Mesothelial cell of epicardium (in vitro differentiated cells): ENCODE measurements around the gene HDAC10. TPM values are rescaled to one million over a fixed set of nuclear protein-coding genes. Genes with fewer than 3 reads are reported as not detected.

ENCODE experiments used
- DNase-seq, 2 experiments: peaks; one replicate each; pipeline ENCODE4 v3.0.0; 2021; ENCODE audit warnings: low spot score in 2 of 2; ENCODE audit not compliant: unreplicated experiment in 2 of 2
- H3K27ac Mint-ChIP-seq: 2 replicates; pipeline ENCODE4 v1.8.0; 2021; ENCODE audit warnings: mixed read lengths
- H3K27me3 Mint-ChIP-seq: 2 replicates; pipeline ENCODE4 v1.8.0; 2021; ENCODE audit warnings: low read depth, mixed read lengths
- H3K36me3 Mint-ChIP-seq: 2 replicates; pipeline ENCODE4 v1.8.0; 2021; ENCODE audit warnings: mixed read lengths
- H3K4me1 Mint-ChIP-seq: 2 replicates; pipeline ENCODE4 v1.8.0; 2021; ENCODE audit warnings: mixed read lengths
- H3K4me3 Mint-ChIP-seq: 2 replicates; pipeline ENCODE4 v1.8.0; 2021; ENCODE audit warnings: mild to moderate bottlenecking, moderate library complexity, mixed read lengths
- H3K9me3 Mint-ChIP-seq: 2 replicates; pipeline ENCODE4 v1.8.0; 2021; ENCODE audit warnings: mixed read lengths
- total RNA-seq: library from RNA; stranded (reverse); gene quantifications from 3 replicates; pipeline ENCODE4 v1.2.1, GENCODE V29; 2021
- TF ChIP-seq, protein P1 (sequence below): fragments of 200-600 bp; sonication (generic); IDR thresholded peaks from one replicate; pipeline ENCODE4 v1.5.0; 2021; ENCODE audit warnings: antibody characterized with exemption; ENCODE audit not compliant: unreplicated experiment

The HDAC10 gene
- total RNA-seq, 1 donor from 2014 or later = 79.5 TPM

DNA sequence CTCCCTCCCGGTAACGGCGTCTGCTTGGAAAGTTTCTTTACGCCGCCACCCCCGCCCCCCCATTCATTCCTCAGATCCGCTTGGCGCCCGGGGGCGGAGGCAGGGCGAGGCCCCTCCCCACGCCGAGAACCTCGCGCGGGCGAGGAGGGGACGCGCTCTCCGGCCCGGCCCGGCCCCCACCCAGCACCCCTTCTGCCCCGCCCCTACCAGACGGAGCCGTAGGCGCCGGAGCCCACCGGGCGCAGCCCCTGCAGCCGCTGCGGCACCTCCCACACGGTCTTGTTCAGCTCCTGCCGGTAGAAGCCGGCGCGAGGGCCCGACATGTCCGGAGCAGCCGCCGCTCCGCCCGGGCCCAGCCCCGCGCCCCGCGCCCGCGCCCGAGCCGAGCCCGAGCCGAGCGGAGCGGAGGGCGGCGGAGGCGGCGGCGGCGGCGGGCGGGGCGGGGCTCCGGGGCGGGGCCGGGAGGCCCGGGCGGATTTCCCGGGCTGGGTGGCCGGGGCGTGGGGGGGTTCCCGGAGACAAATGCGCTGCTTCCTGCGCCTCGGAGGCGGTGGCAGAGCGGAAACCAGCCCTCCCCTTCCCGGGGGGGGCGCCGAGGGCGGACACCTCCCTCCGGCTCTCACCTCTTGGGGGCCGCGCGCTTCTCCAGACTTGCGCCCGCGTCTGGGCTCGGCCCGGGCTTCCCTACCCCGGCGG is 19.1 kb upstream of the HDAC10 start, which contains the start of gene MAPK11:
Gene MAPK11 (minus strand): TSS at position 411 of the 696 bp plus-strand sequence. CDS start 88 bp downstream, at position 323.
- no peak for DNase-seq
- peak within 1 kb of the TSS; percentile 64 for H3K4me3 Mint-ChIP-seq
- TF ChIP-seq, protein P1, sequence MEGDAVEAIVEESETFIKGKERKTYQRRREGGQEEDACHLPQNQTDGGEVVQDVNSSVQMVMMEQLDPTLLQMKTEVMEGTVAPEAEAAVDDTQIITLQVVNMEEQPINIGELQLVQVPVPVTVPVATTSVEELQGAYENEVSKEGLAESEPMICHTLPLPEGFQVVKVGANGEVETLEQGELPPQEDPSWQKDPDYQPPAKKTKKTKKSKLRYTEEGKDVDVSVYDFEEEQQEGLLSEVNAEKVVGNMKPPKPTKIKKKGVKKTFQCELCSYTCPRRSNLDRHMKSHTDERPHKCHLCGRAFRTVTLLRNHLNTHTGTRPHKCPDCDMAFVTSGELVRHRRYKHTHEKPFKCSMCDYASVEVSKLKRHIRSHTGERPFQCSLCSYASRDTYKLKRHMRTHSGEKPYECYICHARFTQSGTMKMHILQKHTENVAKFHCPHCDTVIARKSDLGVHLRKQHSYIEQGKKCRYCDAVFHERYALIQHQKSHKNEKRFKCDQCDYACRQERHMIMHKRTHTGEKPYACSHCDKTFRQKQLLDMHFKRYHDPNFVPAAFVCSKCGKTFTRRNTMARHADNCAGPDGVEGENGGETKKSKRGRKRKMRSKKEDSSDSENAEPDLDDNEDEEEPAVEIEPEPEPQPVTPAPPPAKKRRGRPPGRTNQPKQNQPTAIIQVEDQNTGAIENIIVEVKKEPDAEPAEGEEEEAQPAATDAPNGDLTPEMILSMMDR = no peak
- H3K27me3 Mint-ChIP-seq = peaks cover 25% of the 10 kb centered on the region
- H3K27ac Mint-ChIP-seq = no peak within 1 kb of the TSS
- peaks cover 24% of the 10 kb centered on the region for H3K4me1 Mint-ChIP-seq
- no peaks in the 10 kb centered on the region for H3K9me3 Mint-ChIP-seq
- peaks cover 10% of the 10 kb centered on the region for H3K36me3 Mint-ChIP-seq

- TF ChIP-seq, protein P1 = no peak
- H3K9me3 Mint-ChIP-seq = no peaks in the 10 kb centered on the region
- no peak for DNase-seq
- H3K4me1 Mint-ChIP-seq = peaks cover 21% of the 10 kb centered on the region
- no peak overlapping the region for H3K27ac Mint-ChIP-seq
- H3K36me3 Mint-ChIP-seq = peaks cover 7% of the 10 kb centered on the region
- peak overlapping the region; percentile 64 for H3K4me3 Mint-ChIP-seq
- peaks cover 25% of the 10 kb centered on the region for H3K27me3 Mint-ChIP-seq
Observed at GRCh38 chr22:50269573-50269969, 18.5 kb upstream of the HDAC10 start.

DNA sequence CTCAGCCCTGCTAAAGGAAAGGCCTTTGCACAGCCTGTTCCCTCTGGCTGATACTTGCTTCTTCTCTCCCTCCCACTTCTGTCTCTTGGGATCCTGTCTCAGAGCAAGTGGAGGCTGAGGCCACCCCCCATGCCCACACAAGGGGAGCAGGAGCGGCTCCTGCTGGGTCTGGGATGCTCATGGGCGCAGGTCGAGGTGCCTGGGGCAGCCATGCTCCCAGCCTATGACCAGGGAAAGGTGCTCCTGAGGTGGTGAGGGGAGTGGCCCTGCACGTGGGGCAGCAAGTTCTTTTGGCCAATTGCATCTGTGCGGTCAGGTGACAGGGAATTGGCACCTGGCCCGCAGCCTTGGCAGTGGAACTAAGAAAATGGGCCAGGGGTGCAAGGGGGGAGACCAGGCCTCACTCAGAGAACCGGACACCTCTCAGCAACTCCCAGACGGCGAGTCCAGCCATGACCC is 17.6 kb upstream of the HDAC10 start:
- Mint-ChIP-seq H3K27me3 (peaks cover 25% of the 10 kb centered on the region), H3K9me3 (no peaks in the 10 kb centered on the region)

GRCh38 chr22:50267591-50268390 is 16.7 kb upstream of the HDAC10 start:
- H3K27ac Mint-ChIP-seq = no peak overlapping the region
- TF ChIP-seq, protein P1 = no peak
- no peaks in the 10 kb centered on the region for H3K36me3 Mint-ChIP-seq
- H3K4me1 Mint-ChIP-seq = peaks cover 18% of the 10 kb centered on the region
- no peaks in the 10 kb centered on the region for H3K9me3 Mint-ChIP-seq
- H3K4me3 Mint-ChIP-seq = no peak overlapping the region
- H3K27me3 Mint-ChIP-seq = peaks cover 25% of the 10 kb centered on the region
- DNase-seq = peak in 1 of 2 experiments; percentile 52

More for the DNA sequence above, 17.6 kb upstream of the HDAC10 start:
- Mint-ChIP-seq H3K36me3 (peaks cover under 1% of the 10 kb centered on the region), H3K4me3 (peak overlapping the region; percentile 64), H3K27ac (no peak overlapping the region), H3K4me1 (peaks cover 19% of the 10 kb centered on the region)
- no peak for DNase-seq
- TF ChIP-seq, protein P1 = no peak

- DNase-seq = no peak
- Mint-ChIP-seq H3K27me3 (peaks cover 31% of the 10 kb centered on the region), H3K27ac (no peak overlapping the region), H3K36me3 (no peaks in the 10 kb centered on the region), H3K9me3 (no peaks in the 10 kb centered on the region), H3K4me3 (no peak overlapping the region), H3K4me1 (peaks cover 21% of the 10 kb centered on the region)
- TF ChIP-seq, protein P1 = no peak
Observed at GRCh38 chr22:50266994-50267393, 15.9 kb upstream of the HDAC10 start.
